ENCODE results near the gene APOB.
A peak's percentile ranks its signal among the peaks of the same experiment; 100 is the strongest.

The APOB gene

DNA sequence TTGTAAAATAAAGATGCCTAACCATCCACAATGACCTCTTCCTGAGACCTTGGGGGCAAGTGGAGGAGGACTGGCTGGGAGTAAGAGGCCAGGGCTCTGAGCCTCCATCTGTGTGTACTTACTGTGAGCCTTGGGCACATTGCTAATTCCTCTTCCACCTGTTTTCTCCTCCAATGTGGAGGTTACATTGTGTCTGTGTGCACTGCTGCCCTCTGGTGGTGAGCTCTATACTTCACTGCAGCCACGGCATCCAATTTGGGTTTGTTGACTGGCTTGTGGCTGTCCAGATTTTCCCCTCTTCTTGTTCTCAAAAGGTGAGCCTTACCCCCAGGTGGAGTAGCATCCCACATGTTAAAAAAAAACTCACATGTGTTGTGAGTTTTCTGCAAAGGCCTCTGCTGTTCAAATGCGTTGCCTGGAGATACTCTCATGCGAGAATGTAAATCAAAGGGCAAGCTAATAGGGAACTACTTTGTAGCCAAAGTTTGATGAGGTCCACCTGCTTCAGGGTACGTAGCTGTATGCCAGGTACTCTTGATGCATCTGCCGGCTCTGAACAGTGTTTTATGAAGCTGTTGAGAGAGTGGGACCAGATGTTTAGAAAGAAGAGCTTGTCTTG, 80.8 kb downstream of the APOB start:
- H4K8ac ChIP-seq (ENCODE audit: low read length) = no peak overlapping the region
- no peak overlapping the region for H4K91ac ChIP-seq (ENCODE audit: low read length)
- H3K18ac ChIP-seq (ENCODE audit: low read depth in 1 of 2, low read length in 2 of 2) = no peak overlapping the region
- H3K9ac ChIP-seq (ENCODE audit: low read length) = no peak overlapping the region
- no peak overlapping the region for H3K14ac ChIP-seq (ENCODE audit: low read length in 2 of 2)
- H3K27ac ChIP-seq (ENCODE audit: low read length, poor library complexity, severe bottlenecking) = no peak overlapping the region
- no peak overlapping the region for H2BK5ac ChIP-seq (ENCODE audit: low read depth, low read length, poor library complexity, severe bottlenecking)
- no peak overlapping the region for H2BK120ac ChIP-seq (ENCODE audit: low read depth, low read length)
- H3K9me3 ChIP-seq (ENCODE audit: control insufficient read depth, low read length) = no peaks in the 10 kb centered on the region
- no peak overlapping the region for H3K4me3 ChIP-seq (ENCODE audit: insufficient read depth in 1 of 2, low read depth in 1 of 2, low read length in 2 of 2)
- peak; percentile 62 for DNase-seq
- peaks cover 19 to 70% of the 10 kb centered on the region in 2 experiments for H3K27me3 ChIP-seq (ENCODE audit: control insufficient read depth in 1 of 2, insufficient read depth in 1 of 2, low read length in 2 of 2)
- no peak overlapping the region for H3K4ac ChIP-seq (ENCODE audit: low read depth in 1 of 2, low read length in 2 of 2)
- no peak overlapping the region for H3K23ac ChIP-seq (ENCODE audit: low read length in 2 of 2)
- no peak overlapping the region for H2BK12ac ChIP-seq (ENCODE audit: low read length in 2 of 2)
- H2AFZ ChIP-seq (ENCODE audit: low read depth, low read length) = no peak overlapping the region
- H3K4me2 ChIP-seq (ENCODE audit: low read length, poor library complexity, severe bottlenecking) = no peak overlapping the region
- no peaks in the 10 kb centered on the region for H3K4me1 ChIP-seq (ENCODE audit: control insufficient read depth, insufficient read depth, low read depth, low read length)
- no peak overlapping the region for H2AK5ac ChIP-seq (ENCODE audit: low read length, severe bottlenecking)
- WGBS = 46% methylated on average over 5 of the region's 5 CpGs
- no peak overlapping the region for H2BK15ac ChIP-seq (ENCODE audit: low read depth, poor library complexity, severe bottlenecking)
- H3K36me3 ChIP-seq (ENCODE audit: control insufficient read depth in 1 of 2, insufficient read depth in 2 of 2, low read depth in 1 of 2, low read length in 2 of 2) = no peaks in the 10 kb centered on the region
- H3K79me1 ChIP-seq (replicated peaks; ENCODE audit: low read length, poor library complexity, severe bottlenecking) = no peaks in the 10 kb centered on the region

DNA sequence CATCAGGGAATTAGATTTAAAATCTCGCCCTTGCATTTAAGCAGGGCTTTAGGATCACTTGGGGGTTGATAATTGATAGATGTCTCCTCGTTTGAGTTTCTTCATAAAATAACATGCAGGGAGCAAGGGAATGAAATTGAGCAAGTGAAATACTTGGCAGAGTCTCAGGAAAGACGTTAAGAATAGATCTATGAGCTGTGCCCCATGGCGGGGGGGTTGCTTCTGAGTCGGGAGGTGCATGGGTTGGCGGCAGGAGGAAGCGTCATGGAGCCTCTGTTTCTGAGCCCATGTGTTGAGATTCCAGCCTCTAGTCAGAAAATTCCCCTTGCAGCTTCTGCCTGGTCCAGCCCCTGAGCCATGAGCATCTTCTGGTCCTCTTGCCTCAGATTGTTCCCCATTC, 82.0 kb downstream of the APOB start:
- Histone ChIP-seq H2BK120ac (ENCODE audit: low read depth, low read length) (no peak overlapping the region), H3K27me3 (ENCODE audit: control insufficient read depth in 1 of 2, insufficient read depth in 1 of 2, low read length in 2 of 2) (peaks cover 19 to 69% of the 10 kb centered on the region in 2 experiments), H2BK5ac (ENCODE audit: low read depth, low read length, poor library complexity, severe bottlenecking) (no peak overlapping the region), H3K14ac (ENCODE audit: low read length in 2 of 2) (no peak overlapping the region), H2BK15ac (ENCODE audit: low read depth, poor library complexity, severe bottlenecking) (no peak overlapping the region), H3K9ac (ENCODE audit: low read length) (no peak overlapping the region), H2BK12ac (ENCODE audit: low read length in 2 of 2) (no peak overlapping the region), H2AFZ (ENCODE audit: low read depth, low read length) (no peak overlapping the region), H3K4me3 (ENCODE audit: insufficient read depth in 1 of 2, low read depth in 1 of 2, low read length in 2 of 2) (no peak overlapping the region), H3K9me3 (ENCODE audit: control insufficient read depth, low read length) (no peaks in the 10 kb centered on the region), H3K4ac (ENCODE audit: low read depth in 1 of 2, low read length in 2 of 2) (no peak overlapping the region), H3K4me1 (ENCODE audit: control insufficient read depth, insufficient read depth, low read depth, low read length) (no peaks in the 10 kb centered on the region), H3K36me3 (ENCODE audit: control insufficient read depth in 1 of 2, insufficient read depth in 2 of 2, low read depth in 1 of 2, low read length in 2 of 2) (no peaks in the 10 kb centered on the region), H3K18ac (ENCODE audit: low read depth in 1 of 2, low read length in 2 of 2) (no peak overlapping the region), H4K91ac (ENCODE audit: low read length) (no peak overlapping the region), H3K23ac (ENCODE audit: low read length in 2 of 2) (no peak overlapping the region), H3K79me1 (replicated peaks; ENCODE audit: low read length, poor library complexity, severe bottlenecking) (no peaks in the 10 kb centered on the region), H4K8ac (ENCODE audit: low read length) (no peak overlapping the region), H3K4me2 (ENCODE audit: low read length, poor library complexity, severe bottlenecking) (no peak overlapping the region), H3K27ac (ENCODE audit: low read length, poor library complexity, severe bottlenecking) (no peak overlapping the region), H2AK5ac (ENCODE audit: low read length, severe bottlenecking) (no peak overlapping the region)
- DNase-seq = no peak
- 79% methylated on average over 7 of the region's 7 CpGs for WGBS

DNA sequence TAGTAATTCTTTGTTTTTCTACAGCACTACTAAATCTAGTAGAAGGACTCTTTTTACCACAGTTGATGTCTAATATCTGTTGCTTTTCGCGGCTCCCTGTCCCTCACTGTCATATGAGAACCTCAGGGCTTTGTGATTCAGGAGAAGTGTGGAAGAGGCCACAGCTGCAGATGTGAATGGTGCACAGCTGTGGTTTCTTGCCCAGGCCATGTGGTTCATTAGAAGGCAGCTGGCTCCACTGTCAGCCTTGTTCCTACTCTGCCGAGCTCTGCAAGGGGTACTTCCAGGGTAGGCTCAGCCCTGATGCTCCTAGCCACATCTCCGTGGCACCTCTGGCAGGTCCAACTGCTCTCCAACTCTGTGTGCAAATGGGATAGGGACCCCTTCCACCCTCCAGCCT, 83.9 kb downstream of the APOB start:
- no peak overlapping the region for H3K27ac ChIP-seq (ENCODE audit: low read length, poor library complexity, severe bottlenecking)
- H3K27me3 ChIP-seq (ENCODE audit: control insufficient read depth in 1 of 2, insufficient read depth in 1 of 2, low read length in 2 of 2) = peaks cover 8 to 57% of the 10 kb centered on the region in 2 experiments
- no peak overlapping the region for H3K18ac ChIP-seq (ENCODE audit: low read depth in 1 of 2, low read length in 2 of 2)
- no peak for DNase-seq
- peaks cover 1% of the 10 kb centered on the region for H3K4me1 ChIP-seq (ENCODE audit: control insufficient read depth, insufficient read depth, low read depth, low read length)
- no peak overlapping the region for H4K8ac ChIP-seq (ENCODE audit: low read length)
- no peak overlapping the region for H2BK15ac ChIP-seq (ENCODE audit: low read depth, poor library complexity, severe bottlenecking)
- no peak overlapping the region for H2AFZ ChIP-seq (ENCODE audit: low read depth, low read length)
- H3K9me3 ChIP-seq (ENCODE audit: control insufficient read depth, low read length) = no peaks in the 10 kb centered on the region
- H3K4ac ChIP-seq (ENCODE audit: low read depth in 1 of 2, low read length in 2 of 2) = no peak overlapping the region
- H4K91ac ChIP-seq (ENCODE audit: low read length) = no peak overlapping the region
- WGBS = 60% methylated on average over 4 of the region's 4 CpGs
- H3K23ac ChIP-seq (ENCODE audit: low read length in 2 of 2) = peak overlapping the region in 1 of 2 experiments; percentile 16
- no peak overlapping the region for H2BK12ac ChIP-seq (ENCODE audit: low read length in 2 of 2)
- H2AK5ac ChIP-seq (ENCODE audit: low read length, severe bottlenecking) = peak overlapping the region; percentile 27
- H3K14ac ChIP-seq (ENCODE audit: low read length in 2 of 2) = no peak overlapping the region
- no peak overlapping the region for H3K4me3 ChIP-seq (ENCODE audit: insufficient read depth in 1 of 2, low read depth in 1 of 2, low read length in 2 of 2)
- H3K9ac ChIP-seq (ENCODE audit: low read length) = no peak overlapping the region
- no peak overlapping the region for H2BK120ac ChIP-seq (ENCODE audit: low read depth, low read length)
- no peaks in the 10 kb centered on the region for H3K36me3 ChIP-seq (ENCODE audit: control insufficient read depth in 1 of 2, insufficient read depth in 2 of 2, low read depth in 1 of 2, low read length in 2 of 2)
- no peak overlapping the region for H3K4me2 ChIP-seq (ENCODE audit: low read length, poor library complexity, severe bottlenecking)
- H2BK5ac ChIP-seq (ENCODE audit: low read depth, low read length, poor library complexity, severe bottlenecking) = no peak overlapping the region
- H3K79me1 ChIP-seq (replicated peaks; ENCODE audit: low read length, poor library complexity, severe bottlenecking) = no peaks in the 10 kb centered on the region

DNA sequence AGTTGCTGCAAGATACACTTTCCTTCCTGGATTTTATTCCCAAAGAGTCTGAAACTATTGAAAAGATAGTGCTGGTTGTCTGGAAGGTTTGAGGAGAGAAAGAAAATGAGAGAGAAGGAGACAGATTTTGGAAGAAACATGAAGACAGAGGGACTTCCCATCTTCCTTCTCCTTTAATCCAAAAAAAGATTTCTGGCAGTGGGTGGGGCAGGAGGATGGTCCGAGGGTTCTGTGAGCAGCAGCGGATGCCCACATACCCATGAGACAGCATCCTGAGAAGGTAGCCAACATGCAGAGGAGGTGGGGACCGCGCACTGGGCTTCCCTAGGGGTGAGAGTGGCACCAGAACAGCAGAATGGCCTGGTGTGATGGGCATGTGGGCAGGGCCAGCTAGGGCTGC, 84.6 kb downstream of the APOB start:
- H4K8ac ChIP-seq (ENCODE audit: low read length) = no peak overlapping the region
- H3K27ac ChIP-seq (ENCODE audit: low read length, poor library complexity, severe bottlenecking) = no peak overlapping the region
- no peak overlapping the region for H2BK12ac ChIP-seq (ENCODE audit: low read length in 2 of 2)
- H3K36me3 ChIP-seq (ENCODE audit: control insufficient read depth in 1 of 2, insufficient read depth in 2 of 2, low read depth in 1 of 2, low read length in 2 of 2) = no peaks in the 10 kb centered on the region
- no peaks in the 10 kb centered on the region for H3K79me1 ChIP-seq (replicated peaks; ENCODE audit: low read length, poor library complexity, severe bottlenecking)
- no peak overlapping the region for H3K4me3 ChIP-seq (ENCODE audit: insufficient read depth in 1 of 2, low read depth in 1 of 2, low read length in 2 of 2)
- H3K4me1 ChIP-seq (ENCODE audit: control insufficient read depth, insufficient read depth, low read depth, low read length) = peaks cover 3% of the 10 kb centered on the region
- no peak overlapping the region for H3K18ac ChIP-seq (ENCODE audit: low read depth in 1 of 2, low read length in 2 of 2)
- no peak overlapping the region for H3K4ac ChIP-seq (ENCODE audit: low read depth in 1 of 2, low read length in 2 of 2)
- H2AFZ ChIP-seq (ENCODE audit: low read depth, low read length) = no peak overlapping the region
- no peak overlapping the region for H2BK5ac ChIP-seq (ENCODE audit: low read depth, low read length, poor library complexity, severe bottlenecking)
- H3K23ac ChIP-seq (ENCODE audit: low read length in 2 of 2) = no peak overlapping the region
- H3K27me3 ChIP-seq (ENCODE audit: control insufficient read depth in 1 of 2, insufficient read depth in 1 of 2, low read length in 2 of 2) = peaks cover 8 to 51% of the 10 kb centered on the region in 2 experiments
- H3K4me2 ChIP-seq (ENCODE audit: low read length, poor library complexity, severe bottlenecking) = no peak overlapping the region
- peak overlapping the region in 1 of 2 experiments; percentile 42 for H3K14ac ChIP-seq (ENCODE audit: low read length in 2 of 2)
- no peak overlapping the region for H2BK120ac ChIP-seq (ENCODE audit: low read depth, low read length)
- 87% methylated on average over 4 of the region's 4 CpGs for WGBS
- H2BK15ac ChIP-seq (ENCODE audit: low read depth, poor library complexity, severe bottlenecking) = no peak overlapping the region
- DNase-seq = no peak
- H2AK5ac ChIP-seq (ENCODE audit: low read length, severe bottlenecking) = no peak overlapping the region
- no peak overlapping the region for H3K9ac ChIP-seq (ENCODE audit: low read length)
- no peaks in the 10 kb centered on the region for H3K9me3 ChIP-seq (ENCODE audit: control insufficient read depth, low read length)
- no peak overlapping the region for H4K91ac ChIP-seq (ENCODE audit: low read length)
